PC-9 (cell line): Measurements from ENCODE around the gene ITSN1. TPM values are rescaled to one million over a fixed set of nuclear protein-coding genes. Genes with fewer than 3 reads are reported as not detected.

Experiments
- BruUV-seq: library from RNA; stranded (reverse); fragments of 400-500 nt; replicated peaks from 2 replicates; lab custom pipeline; 2021; lab: Mats Ljungman, UMichigan
- CTCF ChIA-PET: fragments of 300-600 bp; sonication (Branson Sonifier 250); formaldehyde crosslinking; loops from one replicate; lab custom pipeline; 2022; ENCODE audit warnings: antibody characterized with exemption; lab: Charles Lee
- POLR2A ChIA-PET: fragments of 300-600 bp; sonication (Branson Sonifier 250); formaldehyde crosslinking; loops from one replicate; lab custom pipeline; 2022; ENCODE audit warnings: antibody characterized with exemption; ENCODE audit not compliant: unreplicated experiment; lab: Charles Lee
- DNase-seq, 2 experiments: peaks; one replicate each; pipeline versions ENCODE4 v3.0.0 to v3.0.0-alpha.2; 2015 to 2022; ENCODE audit warnings: mixed read lengths in 1 of 2
- H2AFZ ChIP-seq: fragments of 200-600 bp; sonication (generic); 2 replicates; pipeline ENCODE4 v1.8.1; 2017; ENCODE audit warnings: antibody characterized with exemption
- H3F3A ChIP-seq: fragments of 200-600 bp; sonication (generic); 2 replicates; pipeline ENCODE4 v1.8.1; 2017; ENCODE audit warnings: antibody characterized with exemption, mild to moderate bottlenecking, low read depth; ENCODE audit not compliant: insufficient read depth
- H3K27ac ChIP-seq: fragments of 200-600 bp; sonication (generic); 2 replicates; pipeline ENCODE4 v1.6.1; 2016; ENCODE audit warnings: mixed run types
- H3K27me3 ChIP-seq: fragments of 200-600 bp; sonication (generic); 2 replicates; pipeline ENCODE4 v1.6.1; 2016; ENCODE audit warnings: low read depth, mixed run types; ENCODE audit not compliant: insufficient read depth
- H3K36me3 ChIP-seq: fragments of 200-600 bp; sonication (generic); 2 replicates; pipeline ENCODE4 v1.6.1; 2016; ENCODE audit warnings: low read depth, mixed run types
- H3K4me1 ChIP-seq: fragments of 200-600 bp; sonication (generic); replicated peaks from 2 replicates; pipeline ENCODE4 v1.6.1; 2016; ENCODE audit warnings: mixed run types; ENCODE audit not compliant: insufficient read depth
- H3K4me2 ChIP-seq: fragments of 200-600 bp; sonication (generic); 2 replicates; pipeline ENCODE4 v1.6.1; 2017; ENCODE audit warnings: mixed run types
- H3K4me3 ChIP-seq: fragments of 200-600 bp; sonication (generic); 2 replicates; pipeline ENCODE4 v1.6.1; 2016; ENCODE audit warnings: mixed run types
- H3K79me2 ChIP-seq: fragments of 200-600 bp; sonication (generic); 2 replicates; pipeline ENCODE4 v1.6.1; 2017; ENCODE audit warnings: low read depth, mixed run types
- H3K9me2 ChIP-seq: fragments of 200-600 bp; sonication (generic); 2 replicates; pipeline ENCODE4 v1.8.1; 2017; ENCODE audit warnings: mild to moderate bottlenecking; ENCODE audit not compliant: insufficient read depth
- H3K9me3 ChIP-seq: fragments of 200-600 bp; sonication (generic); 2 replicates; pipeline ENCODE4 v1.8.1; 2016; ENCODE audit warnings: low read depth; ENCODE audit not compliant: insufficient read depth
- H4K20me1 ChIP-seq: fragments of 200-600 bp; sonication (generic); 2 replicates; pipeline ENCODE4 v1.8.1; 2017; ENCODE audit not compliant: insufficient read depth
- EZH2 ChIP-seq: fragments of 200-600 bp; sonication (generic); IDR thresholded peaks from 2 replicates; pipeline ENCODE4 v1.8.0; 2017; ENCODE audit warnings: antibody characterized with exemption, low read depth
- intact Hi-C: fragments of 100-400 bp; cut with micrococcal nuclease; formaldehyde crosslinking; loops from one replicate; pipeline ENCODE4 v1.10.0; 2022; ENCODE audit not compliant: unreplicated experiment
- total RNA-seq: library from RNA; stranded (reverse); gene quantifications from 2 replicates; pipeline ENCODE4 v1.2.3, GENCODE V29; 2021
- TF ChIP-seq, protein P1 (sequence below): fragments of 200-600 bp; sonication (generic); conservative IDR thresholded peaks from 2 replicates; pipeline ENCODE4 v1.6.1; 2017; ENCODE audit warnings: mixed run types, antibody characterized with exemption, mild to moderate bottlenecking, moderate library complexity

The ITSN1 gene
- total RNA-seq, 1 experiment from 2014 or later = 46.3 TPM

DNA sequence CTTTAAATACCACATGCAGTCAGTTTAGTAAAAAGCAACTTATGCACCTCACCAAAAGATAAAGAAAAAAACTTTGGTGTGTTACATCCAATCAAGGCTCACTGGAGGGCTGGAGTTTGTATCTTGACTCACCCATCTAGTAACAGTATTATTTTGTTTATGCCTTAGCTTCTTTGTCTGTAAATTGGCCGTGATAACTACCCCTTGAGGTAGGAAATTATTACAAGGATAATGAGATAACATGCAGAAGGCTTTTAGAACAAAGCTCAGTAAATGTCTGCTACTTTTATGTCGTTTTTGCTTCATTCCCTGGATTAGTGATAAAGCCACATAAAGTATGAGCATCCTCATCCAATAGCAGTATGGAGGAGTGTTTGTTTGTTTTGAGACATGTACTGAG is 178.5 kb downstream of the ITSN1 start:
- H4K20me1 ChIP-seq = no peaks in the 10 kb centered on the region
- no TSS peak for BruUV-seq
- no peaks in the 10 kb centered on the region for H3K36me3 ChIP-seq
- no peak overlapping the region for H3K4me3 ChIP-seq
- no peak overlapping the region for H2AFZ ChIP-seq
- H3K9me2 ChIP-seq = no peaks in the 10 kb centered on the region
- DNase-seq = no peak
- POLR2A ChIA-PET = no interaction called here
- TF ChIP-seq, protein P1, sequence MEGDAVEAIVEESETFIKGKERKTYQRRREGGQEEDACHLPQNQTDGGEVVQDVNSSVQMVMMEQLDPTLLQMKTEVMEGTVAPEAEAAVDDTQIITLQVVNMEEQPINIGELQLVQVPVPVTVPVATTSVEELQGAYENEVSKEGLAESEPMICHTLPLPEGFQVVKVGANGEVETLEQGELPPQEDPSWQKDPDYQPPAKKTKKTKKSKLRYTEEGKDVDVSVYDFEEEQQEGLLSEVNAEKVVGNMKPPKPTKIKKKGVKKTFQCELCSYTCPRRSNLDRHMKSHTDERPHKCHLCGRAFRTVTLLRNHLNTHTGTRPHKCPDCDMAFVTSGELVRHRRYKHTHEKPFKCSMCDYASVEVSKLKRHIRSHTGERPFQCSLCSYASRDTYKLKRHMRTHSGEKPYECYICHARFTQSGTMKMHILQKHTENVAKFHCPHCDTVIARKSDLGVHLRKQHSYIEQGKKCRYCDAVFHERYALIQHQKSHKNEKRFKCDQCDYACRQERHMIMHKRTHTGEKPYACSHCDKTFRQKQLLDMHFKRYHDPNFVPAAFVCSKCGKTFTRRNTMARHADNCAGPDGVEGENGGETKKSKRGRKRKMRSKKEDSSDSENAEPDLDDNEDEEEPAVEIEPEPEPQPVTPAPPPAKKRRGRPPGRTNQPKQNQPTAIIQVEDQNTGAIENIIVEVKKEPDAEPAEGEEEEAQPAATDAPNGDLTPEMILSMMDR = no peak
- H3K27me3 ChIP-seq = no peaks in the 10 kb centered on the region
- no peaks in the 10 kb centered on the region for H3F3A ChIP-seq
- H3K4me1 ChIP-seq = no peaks in the 10 kb centered on the region
- no peak overlapping the region for H3K4me2 ChIP-seq
- H3K9me3 ChIP-seq = no peaks in the 10 kb centered on the region
- CTCF ChIA-PET = no interaction called here
- H3K27ac ChIP-seq = no peak overlapping the region
- intact Hi-C loops = no loop called here
- no peaks in the 10 kb centered on the region for H3K79me2 ChIP-seq

DNA sequence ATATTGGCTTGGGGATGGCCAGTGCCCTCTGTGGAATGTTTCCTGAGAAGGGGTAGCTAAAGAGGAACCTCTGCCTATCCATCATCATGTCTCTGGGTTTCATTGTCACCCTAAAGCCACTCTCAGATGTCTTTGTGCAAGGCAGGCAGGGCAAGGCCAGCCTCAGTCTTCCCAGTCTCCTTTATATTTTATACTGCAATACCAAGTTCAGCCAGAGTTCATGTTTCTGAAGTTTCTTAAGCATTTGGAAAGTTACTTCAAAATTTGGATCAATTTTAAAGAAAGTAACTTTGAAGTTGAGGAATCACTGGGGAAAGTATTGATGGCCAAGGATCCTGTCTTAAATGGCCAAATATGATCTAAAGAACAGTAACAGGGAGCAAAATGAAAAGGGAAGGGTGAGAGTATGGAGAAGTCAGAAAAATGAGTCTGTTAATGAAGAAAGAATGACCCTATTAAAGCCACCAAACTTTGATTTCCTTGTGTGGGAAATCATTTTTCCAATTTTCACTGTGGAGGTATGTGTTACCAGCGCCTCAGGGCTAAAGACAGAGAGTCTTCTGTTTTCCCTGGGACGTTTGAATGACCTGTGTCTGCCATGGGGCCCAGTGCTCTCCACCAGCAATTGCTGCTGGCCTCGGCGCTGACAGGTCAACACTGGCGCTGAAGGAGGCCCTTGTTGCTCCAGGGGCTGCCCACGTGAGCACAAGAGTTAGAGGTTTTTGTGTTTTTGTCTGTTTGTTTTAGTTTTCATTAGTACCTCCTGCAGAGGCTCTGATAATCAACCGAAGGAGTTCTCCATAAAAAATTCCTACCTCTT is 179.4 kb downstream of the ITSN1 start:
- BruUV-seq = no TSS peak
- DNase-seq = no peak
- no peaks in the 10 kb centered on the region for H3K36me3 ChIP-seq

DNA sequence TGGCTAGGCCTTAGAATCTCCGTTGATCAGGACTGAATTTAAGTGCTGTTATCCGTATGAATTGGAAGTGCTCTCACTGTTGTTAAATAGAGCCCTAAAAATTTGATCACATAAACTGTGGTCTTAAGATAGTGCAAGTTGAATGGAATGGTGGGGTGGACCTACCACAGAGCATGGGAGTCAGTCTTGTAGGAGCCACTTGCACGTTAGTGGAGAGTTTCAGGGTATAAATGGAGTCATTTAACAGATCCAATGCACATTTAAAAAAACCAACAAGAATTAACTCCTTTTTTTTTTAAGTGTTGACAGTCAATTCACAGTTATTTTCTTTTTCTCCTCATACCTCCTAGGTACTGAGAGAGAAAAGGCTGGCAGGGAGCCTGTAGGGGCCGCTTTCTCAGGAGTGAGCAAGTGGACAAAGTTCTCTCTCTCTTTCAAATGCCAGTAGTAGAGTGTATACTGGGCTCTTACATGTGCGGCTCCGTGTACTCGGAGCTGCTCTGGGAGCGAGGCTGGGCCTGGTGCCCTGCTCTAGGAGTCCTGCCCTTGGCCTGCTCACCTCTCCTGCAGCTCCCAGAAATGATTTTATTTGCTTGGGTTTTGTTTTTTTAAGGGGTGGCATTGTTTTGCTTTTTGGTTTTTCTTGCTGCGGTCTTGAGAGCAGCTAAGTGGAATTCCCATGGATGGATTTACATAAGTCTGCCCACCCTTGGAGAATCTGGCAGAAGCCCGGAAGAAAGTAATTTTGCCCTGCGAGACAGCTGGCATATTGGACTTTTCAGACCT is 182.0 kb downstream of the ITSN1 start:
- DNase-seq = no peak
- H3K9me3 ChIP-seq = no peaks in the 10 kb centered on the region
- H3K27me3 ChIP-seq = no peaks in the 10 kb centered on the region
- no peaks in the 10 kb centered on the region for H4K20me1 ChIP-seq
- H3K4me2 ChIP-seq = no peak overlapping the region
- TF ChIP-seq, protein P1 = no peak
- TF ChIP-seq EZH2 = no peak
- H3K4me3 ChIP-seq = no peak overlapping the region
- H3K27ac ChIP-seq = no peak overlapping the region
- H3K79me2 ChIP-seq = no peaks in the 10 kb centered on the region
- no peaks in the 10 kb centered on the region for H3K9me2 ChIP-seq
- CTCF ChIA-PET = no interaction called here
- H3F3A ChIP-seq = no peaks in the 10 kb centered on the region
- no peaks in the 10 kb centered on the region for H3K36me3 ChIP-seq
- no peak overlapping the region for H2AFZ ChIP-seq
- intact Hi-C loops = no loop called here
- BruUV-seq = no TSS peak
- POLR2A ChIA-PET = no interaction called here
- no peaks in the 10 kb centered on the region for H3K4me1 ChIP-seq

More for the DNA sequence above, 179.4 kb downstream of the ITSN1 start:
- no peaks in the 10 kb centered on the region for H3K9me3 ChIP-seq
- no peak overlapping the region for H2AFZ ChIP-seq
- no peaks in the 10 kb centered on the region for H3K4me1 ChIP-seq
- H3K9me2 ChIP-seq = no peaks in the 10 kb centered on the region
- no peaks in the 10 kb centered on the region for H3K79me2 ChIP-seq
- H3F3A ChIP-seq = no peaks in the 10 kb centered on the region
- ChIA-PET CTCF (no interaction called here), POLR2A (no interaction called here)
- H3K4me3 ChIP-seq = no peak overlapping the region
- H3K27me3 ChIP-seq = no peaks in the 10 kb centered on the region
- H4K20me1 ChIP-seq = no peaks in the 10 kb centered on the region
- no peak overlapping the region for H3K27ac ChIP-seq
- TF ChIP-seq, protein P1 = no peak
- no peak for TF ChIP-seq EZH2
- no peak overlapping the region for H3K4me2 ChIP-seq
- intact Hi-C loops = no loop called here
